ENCODE results near the gene KCNQ5.

- TF ChIP-seq, protein P1, sequence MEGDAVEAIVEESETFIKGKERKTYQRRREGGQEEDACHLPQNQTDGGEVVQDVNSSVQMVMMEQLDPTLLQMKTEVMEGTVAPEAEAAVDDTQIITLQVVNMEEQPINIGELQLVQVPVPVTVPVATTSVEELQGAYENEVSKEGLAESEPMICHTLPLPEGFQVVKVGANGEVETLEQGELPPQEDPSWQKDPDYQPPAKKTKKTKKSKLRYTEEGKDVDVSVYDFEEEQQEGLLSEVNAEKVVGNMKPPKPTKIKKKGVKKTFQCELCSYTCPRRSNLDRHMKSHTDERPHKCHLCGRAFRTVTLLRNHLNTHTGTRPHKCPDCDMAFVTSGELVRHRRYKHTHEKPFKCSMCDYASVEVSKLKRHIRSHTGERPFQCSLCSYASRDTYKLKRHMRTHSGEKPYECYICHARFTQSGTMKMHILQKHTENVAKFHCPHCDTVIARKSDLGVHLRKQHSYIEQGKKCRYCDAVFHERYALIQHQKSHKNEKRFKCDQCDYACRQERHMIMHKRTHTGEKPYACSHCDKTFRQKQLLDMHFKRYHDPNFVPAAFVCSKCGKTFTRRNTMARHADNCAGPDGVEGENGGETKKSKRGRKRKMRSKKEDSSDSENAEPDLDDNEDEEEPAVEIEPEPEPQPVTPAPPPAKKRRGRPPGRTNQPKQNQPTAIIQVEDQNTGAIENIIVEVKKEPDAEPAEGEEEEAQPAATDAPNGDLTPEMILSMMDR (IDR thresholded peaks at IDR 0.05) = no peak
- no peak for TF ChIP-seq SIN3A (IDR thresholded peaks at IDR 0.05; ENCODE audit: borderline replicate concordance, insufficient read depth, low read depth, low read length)
- TF ChIP-seq POLR2AphosphoS5 (IDR thresholded peaks at IDR 0.05; ENCODE audit: low read depth, low read length) = no peak
- TF ChIP-seq, protein P2, sequence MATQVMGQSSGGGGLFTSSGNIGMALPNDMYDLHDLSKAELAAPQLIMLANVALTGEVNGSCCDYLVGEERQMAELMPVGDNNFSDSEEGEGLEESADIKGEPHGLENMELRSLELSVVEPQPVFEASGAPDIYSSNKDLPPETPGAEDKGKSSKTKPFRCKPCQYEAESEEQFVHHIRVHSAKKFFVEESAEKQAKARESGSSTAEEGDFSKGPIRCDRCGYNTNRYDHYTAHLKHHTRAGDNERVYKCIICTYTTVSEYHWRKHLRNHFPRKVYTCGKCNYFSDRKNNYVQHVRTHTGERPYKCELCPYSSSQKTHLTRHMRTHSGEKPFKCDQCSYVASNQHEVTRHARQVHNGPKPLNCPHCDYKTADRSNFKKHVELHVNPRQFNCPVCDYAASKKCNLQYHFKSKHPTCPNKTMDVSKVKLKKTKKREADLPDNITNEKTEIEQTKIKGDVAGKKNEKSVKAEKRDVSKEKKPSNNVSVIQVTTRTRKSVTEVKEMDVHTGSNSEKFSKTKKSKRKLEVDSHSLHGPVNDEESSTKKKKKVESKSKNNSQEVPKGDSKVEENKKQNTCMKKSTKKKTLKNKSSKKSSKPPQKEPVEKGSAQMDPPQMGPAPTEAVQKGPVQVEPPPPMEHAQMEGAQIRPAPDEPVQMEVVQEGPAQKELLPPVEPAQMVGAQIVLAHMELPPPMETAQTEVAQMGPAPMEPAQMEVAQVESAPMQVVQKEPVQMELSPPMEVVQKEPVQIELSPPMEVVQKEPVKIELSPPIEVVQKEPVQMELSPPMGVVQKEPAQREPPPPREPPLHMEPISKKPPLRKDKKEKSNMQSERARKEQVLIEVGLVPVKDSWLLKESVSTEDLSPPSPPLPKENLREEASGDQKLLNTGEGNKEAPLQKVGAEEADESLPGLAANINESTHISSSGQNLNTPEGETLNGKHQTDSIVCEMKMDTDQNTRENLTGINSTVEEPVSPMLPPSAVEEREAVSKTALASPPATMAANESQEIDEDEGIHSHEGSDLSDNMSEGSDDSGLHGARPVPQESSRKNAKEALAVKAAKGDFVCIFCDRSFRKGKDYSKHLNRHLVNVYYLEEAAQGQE (IDR thresholded peaks at IDR 0.05; ENCODE audit: insufficient read depth in 1 of 2, low read depth in 2 of 2, low read length in 1 of 2) = no peak
- TF ChIP-seq TCF7L2 (IDR thresholded peaks at IDR 0.05; ENCODE audit: low read depth, low read length) = no peak
These were observed 428.2 kb downstream of the KCNQ5 start for GRCh38 chr6:73049971-73050594.

Data from Panc1 (cell line).